PC-3 (cell line): ENCODE data around the gene SLC7A7. TPM values are rescaled to one million over a fixed set of nuclear protein-coding genes. Genes with fewer than 3 reads are reported as not detected.
"Not testable (repeated sequence)": the region's sequence is repeated elsewhere in the genome, so short reads cannot be mapped to it uniquely, and the experiment has no call there.

Source experiments
- ATAC-seq: fragments of 200-7000 bp; cut with Tn5 transposase; 2 replicates; pipeline ENCODE4 v1.9.1; 2020; ENCODE audit warnings: mild to moderate bottlenecking, moderate library complexity
- BruUV-seq: library from RNA; stranded (reverse); fragments of 400-500 nt; replicated peaks from 2 replicates; lab custom pipeline; 2021; lab: Mats Ljungman, UMichigan
- CTCF ChIA-PET: fragments of 300-600 bp; sonication (Branson Sonifier 250); formaldehyde crosslinking; loops from one replicate; lab custom pipeline; 2022; ENCODE audit warnings: antibody characterized with exemption; lab: Charles Lee
- POLR2A ChIA-PET: fragments of 300-600 bp; sonication (Branson Sonifier 250); formaldehyde crosslinking; loops from one replicate; lab custom pipeline; 2022; ENCODE audit warnings: antibody characterized with exemption; ENCODE audit not compliant: unreplicated experiment; lab: Charles Lee
- DNase-seq: peaks from one replicate; pipeline ENCODE4 v3.0.0-alpha.2; 2015
- H2AFZ ChIP-seq: fragments of 300-600 bp; sonication (generic); 2 replicates; pipeline ENCODE4 v1.6.0; 2016; ENCODE audit warnings: antibody characterized with exemption, low read length
- H3F3A ChIP-seq: fragments of 300-600 bp; sonication (generic); one replicate; pipeline ENCODE4 v1.6.0; 2017; ENCODE audit warnings: antibody characterized with exemption, low read length, control low read depth, mild to moderate bottlenecking; ENCODE audit not compliant: unreplicated experiment
- H3K27ac ChIP-seq: fragments of 300-600 bp; sonication (generic); 2 replicates; pipeline ENCODE4 v1.5.1; 2016; ENCODE audit warnings: mild to moderate bottlenecking, low read length
- H3K27me3 ChIP-seq: fragments of 300-600 bp; sonication (generic); 2 replicates; pipeline ENCODE4 v1.6.1; 2016; ENCODE audit warnings: low read length, mixed read lengths
- H3K36me3 ChIP-seq: fragments of 300-600 bp; sonication (generic); 2 replicates; pipeline ENCODE4 v1.6.1; 2016; ENCODE audit warnings: low read depth, mixed run types, low read length, mixed read lengths
- H3K4me1 ChIP-seq: fragments of 300-600 bp; sonication (generic); 2 replicates; pipeline ENCODE4 v1.5.1; 2016; ENCODE audit warnings: low read length; ENCODE audit not compliant: insufficient read depth
- H3K4me2 ChIP-seq: fragments of 300-600 bp; sonication (generic); 2 replicates; pipeline ENCODE4 v1.6.0; 2016; ENCODE audit warnings: low read length
- H3K4me3 ChIP-seq: fragments of 300-600 bp; sonication (generic); 2 replicates; pipeline ENCODE4 v1.5.1; 2016; ENCODE audit warnings: mild to moderate bottlenecking, low read length, mixed read lengths
- H3K79me2 ChIP-seq: fragments of 300-600 bp; sonication (generic); 2 replicates; pipeline ENCODE4 v1.6.1; 2017; ENCODE audit warnings: low read length, mixed read lengths
- H3K9ac ChIP-seq: fragments of 300-600 bp; sonication (generic); 2 replicates; pipeline ENCODE4 v1.6.0; 2016; ENCODE audit warnings: mild to moderate bottlenecking, low read length
- H3K9me2 ChIP-seq: fragments of 300-600 bp; sonication (generic); replicated peaks from 2 replicates; pipeline ENCODE4 v1.6.1; 2016; ENCODE audit warnings: mixed run types, low read length, mixed read lengths
- H3K9me3 ChIP-seq: fragments of 300-600 bp; sonication (generic); 2 replicates; pipeline ENCODE4 v1.6.1; 2016; ENCODE audit warnings: low read length, mixed read lengths
- H4K20me1 ChIP-seq: fragments of 300-600 bp; sonication (generic); 2 replicates; pipeline ENCODE4 v1.6.1; 2016; ENCODE audit warnings: low read length, mixed read lengths
- CTCF ChIP-seq: fragments of 300-600 bp; sonication (generic); conservative IDR thresholded peaks from 2 replicates; pipeline ENCODE4 v1.5.1; 2017; ENCODE audit warnings: antibody characterized with exemption, low read depth, mild to moderate bottlenecking, low read length
- EZH2 ChIP-seq: fragments of 300-600 bp; sonication (generic); IDR thresholded peaks from one replicate; pipeline ENCODE4 v1.6.1; 2017; ENCODE audit warnings: antibody characterized with exemption, mild to moderate bottlenecking, low read length; ENCODE audit not compliant: unreplicated experiment
- EZH2phosphoT487 ChIP-seq: fragments of 300-600 bp; sonication (generic); IDR thresholded peaks from 2 replicates; pipeline ENCODE4 v1.6.1; 2018; ENCODE audit warnings: mild to moderate bottlenecking, antibody characterized with exemption, low read length, borderline replicate concordance
- intact Hi-C: fragments of 100-400 bp; cut with micrococcal nuclease; formaldehyde crosslinking; loops from 2 replicates; pipeline ENCODE4 v1.9.0; 2023
- total RNA-seq: library from RNA; depleted of rRNA; stranded (reverse); fragments of >200 nt; gene quantifications from 2 replicates; pipeline ENCODE4 v1.2.3, GENCODE V29; 2014

Gene SLC7A7
- total RNA-seq, 1 experiment from 2014 or later = not detected

- no peak for TF ChIP-seq CTCF
- TF ChIP-seq EZH2 = no peak
- TF ChIP-seq EZH2phosphoT487 = no peak
- Histone ChIP-seq H3K27ac (no peak overlapping the region), H3F3A (no peaks in the 10 kb centered on the region), H3K4me1 (0 out of 2 replicates have a peak, but pooled peaks cover 4% of the 10 kb centered on the region), H3K9me3 (no peaks in the 10 kb centered on the region), H3K9ac (no peak overlapping the region), H3K4me3 (no peak overlapping the region), H3K79me2 (no peaks in the 10 kb centered on the region), H3K4me2 (no peak overlapping the region), H3K27me3 (no peaks in the 10 kb centered on the region), H3K9me2 (no peaks in the 10 kb centered on the region), H2AFZ (no peak overlapping the region), H4K20me1 (no peaks in the 10 kb centered on the region), H3K36me3 (no peaks in the 10 kb centered on the region)
- BruUV-seq = no TSS peak
- intact Hi-C loops = loop anchor here (5.0 to 10.0 kb wide), 3 partner anchors 44 to 1433 kb away; no protein-coding TSS in a partner anchor
- ChIA-PET CTCF (interaction anchor here (0.6 to 1.5 kb wide), 3 partner anchors 45 to 137 kb away, joined by 3 to 4 read pairs (median 3); no protein-coding TSS in a partner anchor), POLR2A (no interaction called here)
- ATAC-seq (no peak), DNase-seq (no peak)
These were observed 37.2 kb downstream of the SLC7A7 start for GRCh38 chr14:22778084-22778483.

- intact Hi-C loops = loop anchor here (1.0 to 10.0 kb wide), 4 partner anchors 45 to 1432 kb away; no protein-coding TSS in a partner anchor
- POLR2A ChIA-PET, H3K79me2 ChIP-seq, H3K4me2 ChIP-seq, H3K4me3 ChIP-seq, H2AFZ ChIP-seq, ATAC-seq, H3K9me3 ChIP-seq, BruUV-seq, H3K4me1 ChIP-seq, H3K9me2 ChIP-seq, H3K36me3 ChIP-seq, H3K27me3 ChIP-seq, H3F3A ChIP-seq, H3K27ac ChIP-seq, DNase-seq, H4K20me1 ChIP-seq, H3K9ac ChIP-seq: not testable (repeated sequence)
- CTCF ChIA-PET = interaction anchor here (0.6 to 0.9 kb wide), 2 partner anchors 119 to 341 kb away, joined by 3 to 10 read pairs; no protein-coding TSS in a partner anchor
These were observed 38.4 kb downstream of the SLC7A7 start for GRCh38 chr14:22776849-22777248.

GRCh38 chr14:22776215-22776614, 39.0 kb downstream of the SLC7A7 start:
- H3K36me3 ChIP-seq = peaks cover 10% of the 10 kb centered on the region
- no peak for ATAC-seq
- no TSS peak for BruUV-seq
- no peaks in the 10 kb centered on the region for H3K9me2 ChIP-seq
- no peaks in the 10 kb centered on the region for H3K4me1 ChIP-seq
- DNase-seq = no peak
- intact Hi-C loops = loop anchor here (5.0 to 10.0 kb wide), 3 partner anchors 46 to 1431 kb away; no protein-coding TSS in a partner anchor
- ChIA-PET POLR2A (no interaction called here), CTCF (no interaction called here)
- no peaks in the 10 kb centered on the region for H4K20me1 ChIP-seq
- no peak overlapping the region for H3K27ac ChIP-seq
- no peak overlapping the region for H3K9ac ChIP-seq
- no peak overlapping the region for H2AFZ ChIP-seq
- H3K79me2 ChIP-seq = no peaks in the 10 kb centered on the region
- no peak for TF ChIP-seq EZH2
- TF ChIP-seq EZH2phosphoT487 = no peak
- TF ChIP-seq CTCF = no peak
- H3K27me3 ChIP-seq = no peaks in the 10 kb centered on the region
- H3K4me3 ChIP-seq = no peak overlapping the region
- no peaks in the 10 kb centered on the region for H3F3A ChIP-seq
- no peaks in the 10 kb centered on the region for H3K9me3 ChIP-seq
- H3K4me2 ChIP-seq = no peak overlapping the region
